Mammary epithelial cell (primary cell): ENCODE measurements around the gene ZNF112.

ENCODE experiments used
- CTCF ChIP-seq, 2 donors: IDR thresholded peaks in 1 of 2; conservative IDR thresholded peaks in 1 of 2; 2 replicates each; pipeline ENCODE4 v1.5.1; 2011 to 2012; ENCODE audit warnings: inconsistent platforms in 2 of 2, low read length in 2 of 2, mild to moderate bottlenecking in 2 of 2, control low read depth in 1 of 2, low read depth in 1 of 2; ENCODE audit not compliant: insufficient read depth in 1 of 2; ENCODE audit errors: extremely low read depth in 1 of 2
- EZH2 ChIP-seq: IDR thresholded peaks from 2 replicates; pipeline ENCODE4 v1.6.1; 2012; ENCODE audit warnings: low read length, inconsistent platforms, borderline replicate concordance

- TF ChIP-seq CTCF (conservative IDR thresholded peaks at IDR 0.05 in 1 of 2, IDR thresholded peaks at IDR 0.05 in 1 of 2; ENCODE audit: extremely low read depth in 1 of 2, insufficient read depth in 1 of 2, low read depth in 1 of 2, low read length in 2 of 2) (no peak), EZH2 (no peak)
Measured at GRCh38 chr19:44280916-44281315, 75.6 kb downstream of the ZNF112 start.
